BLaER1 treated with 17β-estradiol and CSF1 and Interleukin-3, amounts not matched to agents 10 nM and 100 nM (cell line): ENCODE data around the gene ADPRM.
"Not testable (repeated sequence)": the region's sequence is repeated elsewhere in the genome, so short reads cannot be mapped to it uniquely, and the experiment has no call there.

Source experiments
- H3K27ac ChIP-seq, 11 experiments: shearing (Covaris generic); formaldehyde crosslinking; 2 replicates each; pipeline ENCODE4 v1.8.1; 2022
- H3K27me3 ChIP-seq, 11 experiments: shearing (Covaris generic); formaldehyde crosslinking; 2 replicates each; pipeline ENCODE4 v1.8.1; 2022
- H3K36me3 ChIP-seq, 11 experiments: shearing (Covaris generic); formaldehyde crosslinking; 2 replicates each; pipeline ENCODE4 v1.8.1; 2022
- H3K4me1 ChIP-seq, 10 experiments: shearing (Covaris generic); formaldehyde crosslinking; 2 replicates each; pipeline ENCODE4 v1.8.1; 2022
- H3K4me2 ChIP-seq, 11 experiments: shearing (Covaris generic); formaldehyde crosslinking; 2 replicates each; pipeline ENCODE4 v1.8.1; 2022
- H3K4me3 ChIP-seq, 10 experiments: shearing (Covaris generic); formaldehyde crosslinking; 2 replicates each; pipeline ENCODE4 v1.8.1; 2022
- H3K9ac ChIP-seq, 11 experiments: shearing (Covaris generic); formaldehyde crosslinking; 2 replicates each; pipeline ENCODE4 v1.8.1; 2022
- H3K9me3 ChIP-seq, 11 experiments: shearing (Covaris generic); formaldehyde crosslinking; replicated peaks in 1 of 11; 2 replicates each; pipeline ENCODE4 v1.8.1; 2022
- H4K20me1 ChIP-seq, 11 experiments: shearing (Covaris generic); formaldehyde crosslinking; 2 replicates each; pipeline ENCODE4 v1.8.1; 2022
- Cebpa-rat ChIP-seq, 11 experiments: shearing (Covaris generic); IDR thresholded peaks; 2 replicates each; pipeline ENCODE4 v1.8.1; 2022

ADPRM gene

GRCh38 chr17:10687499-10687898 lies 9.9 kb upstream of the ADPRM start:
- no peak overlapping the region for H3K4me2 ChIP-seq
- peaks cover 10 to 75% (median 35%) of the 10 kb centered on the region in 11 experiments; a peak in 20 of 22 replicates for H4K20me1 ChIP-seq
- no peak overlapping the region for H3K4me3 ChIP-seq
- no peaks in the 10 kb centered on the region for H3K9me3 ChIP-seq
- peaks cover 81 to 100% (median 92%) of the 10 kb centered on the region in 11 experiments for H3K36me3 ChIP-seq
- TF ChIP-seq Cebpa-rat (IDR thresholded peaks at IDR 0.05), result no peak
- H3K4me1 ChIP-seq, result no peaks in the 10 kb centered on the region
- no peak overlapping the region for H3K27ac ChIP-seq
- no peaks in the 10 kb centered on the region for H3K27me3 ChIP-seq
- no peak overlapping the region for H3K9ac ChIP-seq

- H3K36me3 ChIP-seq, result peaks cover 43 to 48% (median 48%) of the 10 kb centered on the region in 11 experiments
- H3K27me3 ChIP-seq, H3K9me3 ChIP-seq: not testable (repeated sequence)
- H3K4me1 ChIP-seq, result peaks cover 35 to 44% (median 40%) of the 10 kb centered on the region in 10 experiments
- H3K4me3 ChIP-seq, result peak overlapping the region; percentile 85 to 99 (median 96)
- H3K9ac ChIP-seq, result peak overlapping the region; percentile 87 to 99 (median 96); a peak in 21 of 22 replicates
- peak overlapping the region in 10 of 11 experiments; percentile 93 to 98 (median 96); a peak in 16 of 22 replicates for H3K27ac ChIP-seq
- H3K4me2 ChIP-seq, result peak overlapping the region; percentile 83 to 98 (median 88)
- H4K20me1 ChIP-seq, result peaks cover 0 to 43% (median 22%) of the 10 kb centered on the region in 11 experiments; a peak in 18 of 22 replicates
These were observed 1.5 kb upstream of the ADPRM start for GRCh38 chr17:10695875-10696407.

- peak overlapping the region; percentile 85 to 99 (median 96) for H3K4me3 ChIP-seq
- H3K4me1 ChIP-seq, result peaks cover 50 to 68% (median 59%) of the 10 kb centered on the region in 10 experiments
- H3K9me3 ChIP-seq, result no peaks in the 10 kb centered on the region
- peaks cover 21 to 25% (median 25%) of the 10 kb centered on the region in 11 experiments for H3K36me3 ChIP-seq
- H3K27me3 ChIP-seq, result no peaks in the 10 kb centered on the region
- H3K4me2 ChIP-seq, result peak overlapping the region; percentile 77 to 98 (median 86)
- TF ChIP-seq Cebpa-rat (IDR thresholded peaks at IDR 0.05), result no peak
- H4K20me1 ChIP-seq, result peaks cover 0 to 24% (median 9%) of the 10 kb centered on the region in 11 experiments; a peak in 15 of 22 replicates
- peak overlapping the region; percentile 91 to 98 (median 96) for H3K27ac ChIP-seq
- H3K9ac ChIP-seq, result peak overlapping the region; percentile 87 to 99 (median 96)
These were observed 863 bp downstream of the ADPRM start for GRCh38 chr17:10698096-10698818.

- peak overlapping the region; percentile 77 to 98 (median 86) for H3K4me2 ChIP-seq
- peak overlapping the region; percentile 87 to 99 (median 96); a peak in 21 of 22 replicates for H3K9ac ChIP-seq
- peak overlapping the region; percentile 41 to 98 (median 96); a peak in 20 of 22 replicates for H3K27ac ChIP-seq
- H3K9me3 ChIP-seq, result no peaks in the 10 kb centered on the region
- H4K20me1 ChIP-seq, result peaks cover 0 to 18% (median 4%) of the 10 kb centered on the region in 11 experiments; a peak in 5 of 22 replicates
- no peak for TF ChIP-seq Cebpa-rat (IDR thresholded peaks at IDR 0.05)
- no peaks in the 10 kb centered on the region for H3K27me3 ChIP-seq
- peaks cover 50 to 69% (median 59%) of the 10 kb centered on the region in 10 experiments for H3K4me1 ChIP-seq
- peaks cover 11 to 21% (median 20%) of the 10 kb centered on the region in 11 experiments for H3K36me3 ChIP-seq
- H3K4me3 ChIP-seq, result peak overlapping the region in 8 of 10 experiments; percentile 85 to 98 (median 96); a peak in 14 of 20 replicates
These were observed 2.5 kb downstream of the ADPRM start for GRCh38 chr17:10699856-10700255.

GRCh38 chr17:10702574-10702973 lies 5.2 kb downstream of the ADPRM start:
- TF ChIP-seq Cebpa-rat (IDR thresholded peaks at IDR 0.05), result no peak
- H3K4me3 ChIP-seq, result no peak overlapping the region
- peaks cover 0 to 30% (median 4%) of the 10 kb centered on the region in 11 experiments; a peak in 7 of 22 replicates for H4K20me1 ChIP-seq
- H3K4me1 ChIP-seq, result peaks cover 36 to 52% (median 45%) of the 10 kb centered on the region in 10 experiments
- H3K27ac ChIP-seq, result peak overlapping the region in 2 of 11 experiments; percentile 22 to 30; a peak in 3 of 22 replicates
- H3K27me3 ChIP-seq, result no peaks in the 10 kb centered on the region
- H3K4me2 ChIP-seq, result peak overlapping the region; percentile 44 to 83 (median 65)
- peak overlapping the region in 1 of 11 experiments; percentile 23; a peak in 1 of 22 replicates for H3K9ac ChIP-seq
- peaks cover 31 to 40% (median 38%) of the 10 kb centered on the region in 11 experiments for H3K36me3 ChIP-seq
- H3K9me3 ChIP-seq, result no peaks in the 10 kb centered on the region

GRCh38 chr17:10705727-10706126 lies 8.3 kb downstream of the ADPRM start:
- Histone ChIP-seq H3K9ac (no peak overlapping the region), H3K9me3 (no peaks in the 10 kb centered on the region)
- TF ChIP-seq Cebpa-rat (IDR thresholded peaks at IDR 0.05), result no peak

GRCh38 chr17:10713318-10713717 lies 15.9 kb downstream of the ADPRM start:
- TF ChIP-seq Cebpa-rat (IDR thresholded peaks at IDR 0.05), result no peak
- Histone ChIP-seq H4K20me1 (peaks cover 6 to 32% (median 15%) of the 10 kb centered on the region in 11 experiments; a peak in 11 of 22 replicates), H3K4me1 (no peaks in the 10 kb centered on the region), H3K27me3 (no peaks in the 10 kb centered on the region), H3K9me3 (no peaks in the 10 kb centered on the region), H3K36me3 (peaks cover 50 to 69% (median 58%) of the 10 kb centered on the region in 11 experiments), H3K4me2 (no peak overlapping the region), H3K4me3 (no peak overlapping the region), H3K9ac (no peak overlapping the region), H3K27ac (no peak overlapping the region)

More at GRCh38 chr17:10705727-10706126, 8.3 kb downstream of the ADPRM start:
- Histone ChIP-seq H3K4me1 (peaks cover 14 to 28% (median 21%) of the 10 kb centered on the region in 10 experiments), H4K20me1 (peaks cover 5 to 52% (median 21%) of the 10 kb centered on the region in 11 experiments; a peak in 11 of 22 replicates), H3K27ac (no peak overlapping the region), H3K4me2 (no peak overlapping the region), H3K4me3 (no peak overlapping the region), H3K27me3 (no peaks in the 10 kb centered on the region), H3K36me3 (peaks cover 58 to 71% (median 70%) of the 10 kb centered on the region in 11 experiments)

GRCh38 chr17:10716218-10716617 lies 18.8 kb downstream of the ADPRM start:
- H4K20me1 ChIP-seq, result peaks cover 0 to 8% (median 0%) of the 10 kb centered on the region in 11 experiments; a peak in 1 of 22 replicates
- no peak overlapping the region for H3K4me3 ChIP-seq
- H3K9me3 ChIP-seq, result no peaks in the 10 kb centered on the region
- H3K4me1 ChIP-seq, result no peaks in the 10 kb centered on the region
- no peak overlapping the region for H3K4me2 ChIP-seq
- no peak overlapping the region for H3K9ac ChIP-seq
- no peak overlapping the region for H3K27ac ChIP-seq
- peaks cover 22 to 46% (median 29%) of the 10 kb centered on the region in 11 experiments for H3K36me3 ChIP-seq
- TF ChIP-seq Cebpa-rat (IDR thresholded peaks at IDR 0.05), result no peak
- H3K27me3 ChIP-seq, result no peaks in the 10 kb centered on the region

- no peak for TF ChIP-seq Cebpa-rat (IDR thresholded peaks at IDR 0.05)
- H3K9ac ChIP-seq, result no peak overlapping the region
- H3K4me2 ChIP-seq, result no peak overlapping the region
- no peaks in the 10 kb centered on the region for H3K4me1 ChIP-seq
- no peaks in the 10 kb centered on the region for H3K27me3 ChIP-seq
- no peak overlapping the region for H3K27ac ChIP-seq
- H3K9me3 ChIP-seq, result no peaks in the 10 kb centered on the region
- peaks cover 0 to 23% (median 11%) of the 10 kb centered on the region in 11 experiments; a peak in 11 of 22 replicates for H3K36me3 ChIP-seq
- H4K20me1 ChIP-seq, result no peaks in the 10 kb centered on the region
- H3K4me3 ChIP-seq, result no peak overlapping the region
These were observed 21.2 kb downstream of the ADPRM start for GRCh38 chr17:10718547-10718946.
